ENCODE results near the gene TCHHL1.

- TF ChIP-seq POLR2A (IDR thresholded peaks at IDR 0.05; ENCODE audit: low read depth, low read length), result no peak
- TF ChIP-seq POLR2AphosphoS5 (IDR thresholded peaks at IDR 0.05; ENCODE audit: low read depth, low read length), result no peak
Observed at GRCh38 chr1:152039461-152039860, 49.4 kb downstream of the TCHHL1 start.
